ENCODE results near the gene DST. TPM values are rescaled to one million over a fixed set of nuclear protein-coding genes. Genes with fewer than 3 reads are reported as not detected.
A peak's percentile ranks its signal among the peaks of the same experiment; 100 is the strongest.

DST gene
- total and polyA plus RNA-seq, 2 of the 4 experiments (the other 2 are of a cell fraction): 97.7 to 452 TPM

GRCh38 chr6:56652994-56653393 lies 10.3 kb upstream of the DST start:
- peaks cover 14% of the 10 kb centered on the region for H3K4me1 ChIP-seq (ENCODE audit: control insufficient read depth, insufficient read depth, low read length)
- CTCF ChIA-PET: interaction anchor here (1.0 kb wide), 1 partner anchor 46 kb away, joined by 3 read pairs; no protein-coding TSS in a partner anchor

More at GRCh38 chr6:56652994-56653393, 10.3 kb upstream of the DST start:
- Histone ChIP-seq H2AK5ac (ENCODE audit: low read depth, low read length) (no peak overlapping the region), H3K9me3 (ENCODE audit: control insufficient read depth, insufficient read depth, low read length) (no peaks in the 10 kb centered on the region), H4K5ac (ENCODE audit: low read depth, low read length) (no peak overlapping the region), H3K4me3 (ENCODE audit: insufficient read depth, low read depth, low read length) (no peak overlapping the region), H3K36me3 (ENCODE audit: control insufficient read depth, insufficient read depth, low read length) (peaks cover 3% of the 10 kb centered on the region), H2BK120ac (ENCODE audit: low read depth, low read length) (no peak overlapping the region), H3K79me1 (ENCODE audit: low read depth in 1 of 2, low read length in 2 of 2) (peaks cover 32 to 69% of the 10 kb centered on the region in 2 experiments), H4K8ac (ENCODE audit: low read depth in 2 of 2, low read length in 2 of 2) (no peak overlapping the region), H3K4me2 (ENCODE audit: low read depth, low read length) (no peak overlapping the region), H2AK9ac (replicated peaks; ENCODE audit: low read depth, low read length, poor library complexity) (no peak overlapping the region), H3K27ac (ENCODE audit: insufficient read depth, low read length) (peak overlapping the region; percentile 74; the same call in 1 of the 2 replicates), H2AFZ (replicated peaks; ENCODE audit: low read length, poor library complexity) (no peak overlapping the region), H4K91ac (ENCODE audit: insufficient read depth, low read depth, low read length) (no peak overlapping the region), H2BK5ac (ENCODE audit: low read depth, low read length, poor library complexity, severe bottlenecking) (peak overlapping the region; percentile 84), H3K27me3 (ENCODE audit: control insufficient read depth, insufficient read depth, low read length) (no peaks in the 10 kb centered on the region), H3K9me1 (ENCODE audit: insufficient read depth, low read length) (peaks cover 9% of the 10 kb centered on the region), H2BK15ac (ENCODE audit: low read depth, low read length) (no peak overlapping the region), H3K9ac (ENCODE audit: low read depth, low read length) (no peak overlapping the region), H3K18ac (ENCODE audit: low read depth, low read length) (no peak overlapping the region), H4K20me1 (ENCODE audit: insufficient read depth, low read length) (peaks cover 23% of the 10 kb centered on the region), H3K23ac (ENCODE audit: low read depth, low read length) (no peak overlapping the region), H3K56ac (ENCODE audit: extremely low read depth, insufficient read depth, low read length) (no peak overlapping the region), H3K4ac (ENCODE audit: low read depth, low read length) (no peak overlapping the region), H2BK20ac (ENCODE audit: low read depth, low read length) (no peak overlapping the region), H3K14ac (replicated peaks; ENCODE audit: low read depth, low read length) (no peak overlapping the region)
- dilution Hi-C loops (cut with HindIII; ENCODE audit: low sequenced_read_pairs, unreplicated experiment) (no loop called here), in situ Hi-C loops (cut with MboI; ENCODE audit: low sequenced_read_pairs) (no loop called here), intact Hi-C loops (cut with micrococcal nuclease) (no loop called here)
- WGBS, 2 experiments (ENCODE audit: extremely low coverage in 2 of 2, insufficient read length in 1 of 2): no CpG with 5 or more reads among the region's 2 CpGs
- DNase-seq (peak; percentile 83), ATAC-seq (ENCODE audit: low read depth) (peak; percentile 43)
- POLR2A ChIA-PET (ENCODE audit: unreplicated experiment): no interaction called here
- TF ChIP-seq MXI1 (IDR thresholded peaks at IDR 0.05; ENCODE audit: borderline replicate concordance, low read depth, low read length) (no peak), NFE2L2 (IDR thresholded peaks at IDR 0.05; ENCODE audit: low read depth, low read length) (no peak), FOS (IDR thresholded peaks at IDR 0.05; ENCODE audit: low read depth, low read length) (peak; percentile 40), MAZ (IDR thresholded peaks at IDR 0.05; ENCODE audit: borderline replicate concordance, low read depth, low read length) (no peak), RCOR1 (IDR thresholded peaks at IDR 0.05; ENCODE audit: insufficient replicate concordance, low read length) (no peak), RAD21 (IDR thresholded peaks at IDR 0.05; ENCODE audit: low read length) (no peak), BHLHE40 (IDR thresholded peaks at IDR 0.05; ENCODE audit: low read depth, low read length) (no peak), CEBPB (IDR thresholded peaks at IDR 0.05; ENCODE audit: low read depth, low read length) (peak; percentile 54; the same call in 1 of the 2 replicates), POLR2A (IDR thresholded peaks at IDR 0.05; ENCODE audit: low read depth, low read length) (no peak), CHD1 (IDR thresholded peaks at IDR 0.05; ENCODE audit: low read depth, low read length) (no peak), RFX5 (IDR thresholded peaks at IDR 0.05; ENCODE audit: low read depth, low read length) (no peak), USF2 (IDR thresholded peaks at IDR 0.05; ENCODE audit: low read depth, low read length) (no peak), CTCF (conservative IDR thresholded peaks at IDR 0.05; ENCODE audit: low read depth, low read length) (no peak), SMC3 (IDR thresholded peaks at IDR 0.05; ENCODE audit: low read depth, low read length) (no peak), MAFK (IDR thresholded peaks at IDR 0.05; ENCODE audit: low read depth, low read length) (no peak), ELK1 (IDR thresholded peaks at IDR 0.05; ENCODE audit: borderline replicate concordance, low read depth, low read length) (no peak)
- no TSS peak for BruUV-seq (replicated peaks)
